A549 (cell line): ENCODE data around the gene ZBTB45.

Source experiments
- CTCF ChIP-seq: fragments of >200 bp; sonication (Bioruptor Twin); formaldehyde crosslinking; IDR thresholded peaks from 3 replicates; pipeline ENCODE4 v1.5.1; 2016
- FOXS1 ChIP-seq: fragments of 250-450 bp; sonication (Bioruptor Pico); IDR thresholded peaks from 2 replicates; pipeline ENCODE4 v1.5.0; 2020; ENCODE audit warnings: mild to moderate bottlenecking, moderate library complexity
- TP53 ChIP-seq: fragments of 250-450 bp; sonication (Bioruptor Pico); IDR thresholded peaks from 2 replicates; pipeline ENCODE4 v1.5.0; 2021; ENCODE audit warnings: mild to moderate bottlenecking, moderate library complexity

DNA sequence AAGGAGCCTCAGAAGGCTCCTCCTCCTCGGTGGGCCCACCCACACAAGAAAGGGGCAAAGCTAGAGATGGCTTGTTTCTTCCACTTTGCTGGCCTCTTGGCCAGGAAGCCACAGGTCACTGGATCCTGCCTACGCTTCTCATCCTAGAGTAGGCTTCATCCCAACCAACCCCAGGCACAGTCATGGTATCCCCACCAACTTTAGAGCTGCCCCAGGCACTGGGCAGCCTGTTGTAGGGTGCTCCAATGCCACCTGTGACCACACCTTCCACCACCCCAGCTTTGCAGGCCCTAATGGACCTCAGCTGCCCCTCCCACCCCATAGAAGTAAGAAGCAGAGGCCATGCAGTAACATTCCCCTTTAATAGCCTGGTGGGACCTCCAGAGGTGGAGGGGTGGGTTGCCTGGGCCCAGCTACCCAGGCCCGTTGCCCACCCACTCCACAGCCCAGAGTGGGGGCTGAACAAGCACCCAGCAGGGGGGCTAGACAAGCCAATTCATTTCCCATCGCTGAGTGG is 35.8 kb upstream of the ZBTB45 start:
- TF ChIP-seq FOXS1 (CRISPR knock-in tag) (no peak), TP53 (CRISPR knock-in tag) (no peak), CTCF (no peak)
